IPS-18c (cell line): ENCODE measurements around the gene ZNF763.
"Not testable (repeated sequence)": the region's sequence is repeated elsewhere in the genome, so short reads cannot be mapped to it uniquely, and the experiment has no call there.

Experiments used
- H3K4me3 ChIP-seq: 2 replicates; pipeline ENCODE4 v1.7.0; 2013; ENCODE audit warnings: low read depth, mild to moderate bottlenecking, low read length, moderate library complexity; ENCODE audit not compliant: insufficient read depth
- H3K9me3 ChIP-seq: one replicate; pipeline ENCODE4 v1.6.1; 2013; ENCODE audit warnings: mild to moderate bottlenecking, low read length, moderate library complexity; ENCODE audit not compliant: control insufficient read depth, insufficient read depth

The ZNF763 gene

GRCh38 chr19:11950312-11950711, 14.5 kb upstream of the ZNF763 start:
- H3K4me3 ChIP-seq, result no peak overlapping the region
- peaks cover 41% of the 10 kb centered on the region for H3K9me3 ChIP-seq

GRCh38 chr19:11963566-11964355, 1.1 kb upstream of the ZNF763 start:
- Histone ChIP-seq H3K9me3 (peaks cover 2% of the 10 kb centered on the region), H3K4me3 (peak overlapping the region; percentile 34)

GRCh38 chr19:11964496-11964857, 363 bp upstream of the ZNF763 start:
- Histone ChIP-seq H3K4me3 (peak overlapping the region; percentile 34), H3K9me3 (peaks cover 2% of the 10 kb centered on the region)

- H3K9me3 ChIP-seq, result peaks cover 3% of the 10 kb centered on the region
- H3K4me3 ChIP-seq, result no peak overlapping the region
Measured at GRCh38 chr19:11970174-11970573, 5.3 kb downstream of the ZNF763 start.

GRCh38 chr19:11971041-11971440, 6.2 kb downstream of the ZNF763 start:
- H3K9me3 ChIP-seq, result peaks cover 6% of the 10 kb centered on the region
- no peak overlapping the region for H3K4me3 ChIP-seq

GRCh38 chr19:11973019-11973810, 8.4 kb downstream of the ZNF763 start:
- H3K4me3 ChIP-seq, result no peak overlapping the region
- H3K9me3 ChIP-seq, result peaks cover 16% of the 10 kb centered on the region

- H3K9me3 ChIP-seq, result peaks cover 31% of the 10 kb centered on the region
Measured at GRCh38 chr19:11978492-11979100, 13.8 kb downstream of the ZNF763 start.

GRCh38 chr19:11979527-11979926, 14.7 kb downstream of the ZNF763 start:
- Histone ChIP-seq H3K9me3 (peaks cover 31% of the 10 kb centered on the region), H3K4me3 (no peak overlapping the region)

More at GRCh38 chr19:11978492-11979100, 13.8 kb downstream of the ZNF763 start:
- no peak overlapping the region for H3K4me3 ChIP-seq

- H3K9me3 ChIP-seq, result peaks cover 27% of the 10 kb centered on the region
- no peak overlapping the region for H3K4me3 ChIP-seq
Measured at GRCh38 chr19:11982526-11982925, 17.7 kb downstream of the ZNF763 start.

- H3K4me3 ChIP-seq, result no peak overlapping the region
- H3K9me3 ChIP-seq, result peaks cover 16% of the 10 kb centered on the region
Measured at GRCh38 chr19:11984986-11985385, 20.1 kb downstream of the ZNF763 start.

- Histone ChIP-seq H3K4me3 (no peak overlapping the region; the same call in 1 of the 2 replicates), H3K9me3 (peaks cover 10% of the 10 kb centered on the region)
Measured at GRCh38 chr19:11986754-11987153, 21.9 kb downstream of the ZNF763 start.

GRCh38 chr19:11987405-11988281, 22.8 kb downstream of the ZNF763 start:
- peaks cover 10% of the 10 kb centered on the region for H3K9me3 ChIP-seq
- H3K4me3 ChIP-seq, result peak overlapping the region; percentile 79

GRCh38 chr19:11989112-11989456, 24.2 kb downstream of the ZNF763 start:
- H3K4me3 ChIP-seq, result no peak overlapping the region

GRCh38 chr19:11991921-11992320, 27.1 kb downstream of the ZNF763 start:
- H3K9me3 ChIP-seq, H3K4me3 ChIP-seq: not testable (repeated sequence)

More at GRCh38 chr19:11989112-11989456, 24.2 kb downstream of the ZNF763 start:
- peaks cover 8% of the 10 kb centered on the region for H3K9me3 ChIP-seq

GRCh38 chr19:11995174-11995573, 30.3 kb downstream of the ZNF763 start:
- Histone ChIP-seq H3K9me3 (no peaks in the 10 kb centered on the region), H3K4me3 (no peak overlapping the region)

GRCh38 chr19:12000152-12000981, 35.5 kb downstream of the ZNF763 start:
- Histone ChIP-seq H3K4me3 (no peak overlapping the region), H3K9me3 (no peaks in the 10 kb centered on the region)
